ENCODE measurements around the gene CDYL. TPM values are rescaled to one million over a fixed set of nuclear protein-coding genes. Genes with fewer than 3 reads are reported as not detected.
"Not testable (repeated sequence)": the region's sequence is repeated elsewhere in the genome, so short reads cannot be mapped to it uniquely, and the experiment has no call there.

The CDYL gene
- polyA plus RNA-seq, 3 donors, result 27.2 to 30.3 (median 27.4) TPM

- no peak for DNase-seq (ENCODE audit: low read depth in 3 of 3, low spot score in 2 of 3)
These were observed 52.9 kb downstream of the CDYL start for GRCh38 chr6:4829089-4829488.

DNA sequence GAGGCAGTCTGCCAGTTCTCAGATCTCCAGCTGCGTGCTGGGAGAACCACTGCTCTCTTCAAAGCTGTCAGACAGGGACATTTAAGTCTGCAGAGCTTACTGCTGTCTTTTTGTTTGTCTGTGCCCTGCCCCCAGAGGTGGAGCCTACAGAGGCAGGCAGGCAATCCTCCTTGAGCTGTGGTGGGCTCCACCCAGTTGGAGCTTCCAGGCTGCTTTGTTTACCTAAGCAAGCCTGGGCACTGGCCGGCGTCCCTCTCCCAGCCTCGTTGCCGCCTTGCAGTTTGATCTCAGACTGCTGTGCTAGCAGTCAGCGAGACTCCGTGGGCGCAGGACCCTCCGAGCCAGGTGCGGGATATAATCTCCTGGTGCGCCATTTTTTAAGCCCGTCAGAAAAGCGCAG is 59.3 kb downstream of the CDYL start:
- DNase-seq (ENCODE audit: low read depth in 3 of 3, low spot score in 2 of 3), result not testable (repeated sequence)

DNA sequence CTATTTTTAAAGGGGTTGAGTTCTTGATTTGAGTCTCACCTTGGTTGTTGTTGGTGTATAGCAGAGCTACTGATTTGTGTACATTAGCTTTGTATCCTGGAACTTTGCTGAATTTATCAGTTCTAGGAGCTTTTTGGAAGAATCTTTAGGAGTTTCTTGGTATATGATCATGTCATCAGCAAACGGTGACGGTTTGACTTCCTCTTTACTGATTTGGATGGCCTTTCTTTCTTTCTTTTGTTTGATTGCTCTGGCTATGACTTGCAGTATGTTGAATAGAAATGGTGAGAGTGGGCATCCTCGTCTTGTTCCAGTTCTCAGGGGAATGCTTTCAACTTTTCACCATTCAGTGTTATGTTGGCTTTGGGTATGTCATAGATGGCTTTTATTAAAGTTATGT is 64.0 kb downstream of the CDYL start:
- no peak for DNase-seq (ENCODE audit: low read depth in 3 of 3, low spot score in 2 of 3)

- no peak for DNase-seq (ENCODE audit: low read depth in 3 of 3, low spot score in 2 of 3)
These were observed 67.9 kb downstream of the CDYL start for GRCh38 chr6:4844108-4844507.

- no peak for DNase-seq (ENCODE audit: low read depth in 3 of 3, low spot score in 2 of 3)
These were observed 70.2 kb downstream of the CDYL start for GRCh38 chr6:4846387-4846786.

DNA sequence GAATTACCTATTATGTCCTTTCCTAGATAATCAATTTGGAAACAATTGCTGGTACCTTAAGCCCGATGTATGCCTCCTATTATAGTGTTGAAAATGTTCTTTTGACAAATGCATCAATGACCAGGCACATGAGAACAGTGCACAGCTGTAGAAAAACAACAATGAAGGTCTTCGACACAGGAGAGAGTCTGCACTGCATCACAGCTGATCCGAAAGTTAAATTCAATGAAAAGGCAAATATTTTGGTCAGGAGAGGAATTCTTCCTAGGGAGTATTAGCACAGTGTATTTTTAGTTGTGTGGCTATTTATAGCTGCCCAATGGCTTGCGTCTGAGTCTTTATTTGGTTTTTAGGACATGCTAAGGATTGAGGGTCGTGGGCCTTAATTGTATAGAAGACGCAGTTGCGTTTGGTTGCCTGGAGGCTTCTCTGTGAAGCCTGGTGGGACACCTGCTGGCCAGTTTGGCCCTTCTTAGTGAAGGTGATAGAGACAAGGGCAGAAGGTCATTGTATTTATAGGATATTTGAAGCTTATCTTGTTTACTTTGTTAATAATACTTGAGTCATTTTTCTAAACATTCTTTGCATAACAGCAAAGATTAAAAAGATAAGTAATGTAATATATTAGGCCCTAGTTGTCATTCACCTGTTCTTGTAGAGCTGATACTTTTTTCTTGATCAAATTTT is 72.3 kb downstream of the CDYL start:
- DNase-seq (ENCODE audit: low read depth in 3 of 3, low spot score in 2 of 3), result no peak

DNA sequence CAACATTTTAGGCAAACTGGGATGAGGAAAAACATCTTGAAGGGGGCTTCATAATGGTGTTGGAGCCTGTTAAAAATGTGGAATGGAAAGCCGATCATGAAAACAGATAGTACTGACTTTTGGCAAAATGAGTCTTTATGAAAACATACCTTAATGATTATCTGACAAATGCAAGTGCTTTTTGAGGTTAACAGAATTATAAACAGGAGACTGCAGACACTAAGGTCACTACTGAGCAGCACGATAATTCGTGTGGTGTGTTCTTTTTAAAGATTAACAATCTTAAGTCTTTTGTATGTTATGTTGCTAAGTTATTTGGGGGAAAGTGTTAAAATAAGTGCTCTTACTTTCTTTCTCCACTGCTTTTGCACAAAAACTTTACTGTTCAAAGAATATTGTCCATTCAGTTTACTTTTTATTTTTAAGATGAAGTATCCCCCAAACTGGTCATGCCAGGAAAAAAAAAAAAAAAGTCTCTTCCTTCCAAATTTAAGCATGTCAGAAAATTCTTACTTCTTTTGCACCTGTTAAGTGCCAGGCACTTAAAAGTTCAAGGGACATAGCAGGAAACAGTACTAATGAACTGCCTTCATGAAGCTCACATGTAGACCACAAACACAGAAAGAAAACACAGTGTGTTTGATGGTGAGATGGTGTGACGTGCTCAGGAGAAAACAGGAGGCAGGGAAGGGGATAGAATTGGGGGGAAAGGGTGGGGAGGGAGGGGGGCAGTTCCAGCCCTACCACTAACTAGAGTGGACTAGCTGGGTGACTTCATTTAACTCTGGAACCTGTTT is 73.2 kb downstream of the CDYL start:
- DNase-seq (ENCODE audit: low read depth in 3 of 3, low spot score in 2 of 3), result no peak

GRCh38 chr6:4851035-4851434 is 74.8 kb downstream of the CDYL start:
- no peak for DNase-seq (ENCODE audit: low read depth in 3 of 3, low spot score in 2 of 3)

GRCh38 chr6:4852186-4852585 is 76.0 kb downstream of the CDYL start:
- not testable (repeated sequence) for DNase-seq (ENCODE audit: low read depth in 3 of 3, low spot score in 2 of 3)

DNA sequence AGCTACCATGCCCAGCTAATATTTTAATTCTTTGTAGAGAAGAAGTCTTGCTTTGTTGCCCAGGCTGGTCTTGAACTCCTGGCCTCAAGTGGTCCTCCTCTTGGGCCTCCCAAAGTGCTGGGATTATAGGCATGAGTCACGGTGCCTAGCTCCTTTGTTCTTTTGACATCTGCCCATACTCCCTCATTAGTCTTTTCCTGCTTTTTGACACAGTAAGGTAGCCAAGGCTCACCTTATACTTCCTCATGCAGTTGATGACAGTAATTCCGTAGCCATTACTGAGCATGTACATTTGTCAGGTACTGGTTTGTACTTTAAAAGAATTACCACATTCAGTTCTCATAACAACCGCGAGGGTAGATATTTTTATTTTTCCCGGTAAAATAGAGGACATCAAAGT is 76.7 kb downstream of the CDYL start:
- DNase-seq (ENCODE audit: low read depth in 3 of 3, low spot score in 2 of 3), result no peak

- DNase-seq (ENCODE audit: low read depth in 3 of 3, low spot score in 2 of 3), result no peak
These were observed 77.1 kb downstream of the CDYL start for GRCh38 chr6:4853349-4853748.

DNA sequence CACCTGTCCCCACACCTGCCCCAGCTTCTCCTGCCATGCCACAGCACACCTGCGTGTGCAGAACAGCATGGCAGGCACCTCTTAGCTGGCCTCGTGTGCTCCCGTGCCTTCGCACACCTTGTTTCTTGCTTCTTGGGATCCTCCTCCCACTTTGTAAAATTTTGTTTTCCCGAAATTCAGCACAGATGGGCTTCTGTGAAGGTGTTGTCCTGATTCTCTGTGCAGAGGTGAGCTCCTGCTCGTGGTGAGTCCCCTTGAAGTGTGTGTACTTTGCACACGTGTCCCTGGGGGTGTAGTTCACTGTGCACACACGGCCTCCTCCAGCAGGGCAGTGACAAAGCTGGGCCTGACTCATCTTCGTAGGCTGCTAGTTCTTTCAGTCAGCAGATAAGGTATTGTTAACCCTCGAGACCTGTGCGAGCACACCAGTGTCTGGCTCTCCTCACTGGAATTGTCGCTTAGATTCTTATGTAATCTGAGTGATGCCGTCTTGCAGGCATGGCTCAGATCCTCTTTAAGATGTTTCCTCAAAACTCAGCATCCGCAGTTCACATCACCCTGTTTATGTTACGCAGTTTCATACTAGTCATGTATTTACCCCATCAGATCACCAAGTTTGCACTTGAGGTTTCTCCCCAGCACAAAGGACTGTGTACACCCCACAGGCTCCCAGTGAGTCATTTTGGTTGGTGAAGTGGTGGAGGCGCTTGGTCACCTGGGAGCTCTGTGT is 77.7 kb downstream of the CDYL start:
- no peak for DNase-seq (ENCODE audit: low read depth in 3 of 3, low spot score in 2 of 3)

GRCh38 chr6:4856785-4857184 is 80.6 kb downstream of the CDYL start:
- no peak for DNase-seq (ENCODE audit: low read depth in 3 of 3, low spot score in 2 of 3)

DNA sequence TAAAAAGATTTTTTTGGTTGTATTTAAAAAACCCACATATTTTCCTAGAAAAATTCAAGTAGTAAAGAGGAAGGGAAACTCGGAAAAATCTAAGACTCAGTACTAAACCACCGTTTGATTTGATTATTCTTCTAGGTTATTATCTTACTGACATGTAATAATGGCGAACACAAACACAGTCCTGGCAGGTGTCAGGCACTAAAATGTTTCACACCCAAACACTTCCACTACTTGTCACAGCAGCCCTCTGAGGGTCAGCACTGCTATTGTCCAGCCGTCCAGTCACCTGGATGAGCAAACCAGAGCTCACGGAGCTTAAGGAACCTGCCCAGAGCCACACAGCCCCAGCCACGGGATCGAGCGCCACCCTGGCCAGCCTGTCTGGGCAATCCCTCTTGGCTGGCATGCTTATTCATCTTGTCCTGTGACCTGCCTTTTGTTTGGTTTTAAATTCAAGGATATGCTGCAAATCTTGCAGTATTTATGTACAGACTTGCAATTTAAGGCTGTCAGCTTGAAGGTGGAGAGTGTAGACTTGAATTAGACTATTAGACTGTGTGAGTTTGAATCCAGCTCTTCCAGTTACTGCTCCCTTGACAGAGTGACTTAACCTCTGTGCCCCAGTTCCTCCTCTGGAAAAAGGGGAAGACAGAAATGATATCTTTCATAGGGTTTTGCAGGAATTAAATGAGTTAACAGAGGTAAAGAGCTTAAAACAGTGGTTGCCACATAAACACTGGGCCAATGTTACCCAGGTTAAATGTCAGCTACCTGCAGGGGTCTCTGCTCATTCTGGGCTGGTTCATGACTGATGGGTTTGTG is 82.2 kb downstream of the CDYL start:
- no peak for DNase-seq (ENCODE audit: low read depth in 3 of 3, low spot score in 2 of 3)

DNA sequence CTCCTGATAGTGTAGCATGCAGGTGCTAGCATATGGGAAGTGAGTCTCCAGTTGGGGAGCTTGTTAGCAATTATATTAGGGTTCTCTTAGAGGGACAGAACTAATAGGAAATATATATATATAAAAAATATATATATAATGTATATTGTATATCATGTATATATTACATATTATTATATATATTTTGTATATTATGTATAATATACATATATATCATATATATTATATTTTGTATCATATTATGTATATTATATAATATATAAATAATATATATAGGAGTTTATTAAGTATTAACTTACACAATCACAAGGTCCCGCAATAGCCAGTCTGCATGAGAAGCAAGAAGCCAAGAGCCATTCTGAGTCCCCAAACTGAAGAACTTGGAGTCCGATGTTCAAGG is 84.2 kb downstream of the CDYL start:
- no peak for DNase-seq (ENCODE audit: low read depth in 3 of 3, low spot score in 2 of 3)

GRCh38 chr6:4861564-4861963 is 85.4 kb downstream of the CDYL start:
- no peak for DNase-seq (ENCODE audit: low read depth in 3 of 3, low spot score in 2 of 3)

- no peak for DNase-seq (ENCODE audit: low read depth in 3 of 3, low spot score in 2 of 3)
These were observed 88.3 kb downstream of the CDYL start for GRCh38 chr6:4864519-4864918.

DNA sequence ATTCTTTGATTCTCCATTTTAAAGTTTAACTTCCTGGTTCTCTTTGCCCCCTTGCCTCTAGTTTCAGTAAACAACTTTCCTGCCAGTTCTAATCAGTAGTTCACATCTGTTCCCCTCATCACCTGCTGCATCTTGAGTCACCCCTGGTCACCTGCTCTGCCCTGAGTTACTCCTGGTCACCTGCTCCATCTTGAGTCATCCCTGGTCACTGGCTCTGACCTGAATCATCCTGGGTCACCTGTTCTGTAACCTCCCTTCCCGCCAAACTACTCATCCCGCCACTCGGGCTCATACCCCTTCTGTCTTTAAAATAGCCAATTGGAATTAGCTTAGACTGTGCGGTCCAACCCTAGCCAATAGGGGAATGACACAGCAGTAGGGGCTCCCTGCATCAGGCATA is 88.8 kb downstream of the CDYL start:
- not testable (repeated sequence) for DNase-seq (ENCODE audit: low read depth in 3 of 3, low spot score in 2 of 3)

DNA sequence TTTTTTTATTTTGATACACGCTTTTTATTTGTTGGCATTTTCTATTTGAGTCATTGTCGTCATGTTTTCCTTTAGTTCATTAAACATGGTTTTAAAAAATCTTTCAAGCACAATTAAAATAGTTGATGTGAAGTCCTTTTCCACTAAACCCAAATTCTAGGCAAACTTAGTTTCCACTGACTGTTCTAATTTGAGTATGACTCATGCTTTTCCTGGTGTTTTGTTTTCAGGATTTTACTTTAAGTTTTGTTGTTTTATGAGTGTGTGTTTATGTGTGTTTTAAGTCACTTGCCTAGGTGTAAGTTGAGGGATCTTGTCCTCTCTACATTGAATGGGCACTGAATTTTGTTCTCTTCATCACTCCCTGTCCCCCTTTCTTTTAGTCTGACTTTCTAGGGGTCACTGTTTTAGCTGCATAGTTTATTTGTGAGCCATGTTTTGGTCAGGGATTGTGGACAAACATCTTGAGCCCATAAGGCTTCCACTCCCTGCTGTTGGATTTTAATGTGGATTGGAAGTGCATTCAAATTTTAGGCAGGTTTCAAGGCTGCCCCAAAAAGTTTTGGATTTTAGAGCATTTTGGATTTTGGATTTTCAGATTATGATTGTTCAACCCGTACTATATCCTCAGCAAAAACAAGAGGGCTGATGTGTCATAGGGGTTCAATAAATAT is 94.8 kb downstream of the CDYL start:
- DNase-seq (ENCODE audit: low read depth in 3 of 3, low spot score in 2 of 3), result no peak

DNA sequence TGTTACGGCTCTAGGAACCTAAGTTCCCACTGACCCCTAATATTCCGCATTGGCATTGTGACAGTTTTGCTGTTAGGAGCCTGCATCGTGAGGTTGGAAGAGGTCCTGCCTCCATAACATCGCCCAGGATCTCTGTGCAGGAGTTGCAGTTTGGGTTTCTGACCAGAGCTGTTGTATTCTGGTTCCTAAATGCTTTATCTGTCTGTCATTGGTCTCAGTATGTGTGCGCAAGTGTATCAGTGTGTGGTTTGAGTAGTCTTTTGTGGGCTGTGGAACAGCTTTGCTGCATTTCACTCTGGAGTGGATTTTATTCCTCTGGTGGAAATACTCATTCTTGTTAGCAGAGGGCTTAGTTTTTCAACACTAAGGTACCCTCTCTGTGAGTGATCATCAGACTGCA is 95.6 kb downstream of the CDYL start:
- no peak for DNase-seq (ENCODE audit: low read depth in 3 of 3, low spot score in 2 of 3)

Measured in right renal cortex interstitium (tissue), 3 donors.